A172 (cell line): ENCODE data around the gene FOLR3. TPM values are rescaled to one million over a fixed set of nuclear protein-coding genes. Genes with fewer than 3 reads are reported as not detected.
"Not testable (repeated sequence)": the region's sequence is repeated elsewhere in the genome, so short reads cannot be mapped to it uniquely, and the experiment has no call there.

Source experiments
- DNase-seq: peaks from one replicate; pipeline ENCODE4 v3.0.0-alpha.2; 2015; ENCODE audit warnings: low spot score
- total RNA-seq: library from RNA; depleted of rRNA; stranded (reverse); fragments of >200 nt; shearing (Covaris generic); gene quantifications from 2 replicates; pipeline ENCODE4 v1.2.3, GENCODE V29; 2014

Gene FOLR3
- total RNA-seq, 1 experiment from 2014 or later: not detected

DNA sequence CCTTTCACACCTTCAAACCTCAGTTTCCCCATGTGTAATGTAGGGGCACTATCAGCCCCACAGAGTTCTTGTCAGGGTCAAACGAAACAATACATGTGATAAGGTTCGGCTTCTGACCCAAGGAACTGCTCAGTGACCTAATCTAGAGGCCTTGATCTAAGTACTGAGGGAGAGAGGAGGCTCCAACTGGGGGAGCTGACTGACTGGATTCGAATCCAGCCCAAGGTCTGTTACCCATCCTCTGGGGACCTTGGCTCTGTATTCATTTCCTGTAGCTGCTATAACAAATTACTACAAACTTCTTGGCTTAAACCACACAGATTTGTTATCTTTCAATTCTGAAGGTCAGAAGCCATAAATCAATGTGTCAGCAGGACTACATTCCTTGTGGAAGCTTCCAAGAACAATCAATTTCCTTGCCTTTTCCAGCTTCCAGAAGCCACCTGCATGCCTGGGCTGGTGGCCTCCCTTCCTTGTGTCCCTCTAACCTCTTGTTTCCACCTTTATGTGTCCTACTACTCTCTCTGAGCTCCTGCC, 12.3 kb upstream of the FOLR3 start:
- no peak for DNase-seq

DNA sequence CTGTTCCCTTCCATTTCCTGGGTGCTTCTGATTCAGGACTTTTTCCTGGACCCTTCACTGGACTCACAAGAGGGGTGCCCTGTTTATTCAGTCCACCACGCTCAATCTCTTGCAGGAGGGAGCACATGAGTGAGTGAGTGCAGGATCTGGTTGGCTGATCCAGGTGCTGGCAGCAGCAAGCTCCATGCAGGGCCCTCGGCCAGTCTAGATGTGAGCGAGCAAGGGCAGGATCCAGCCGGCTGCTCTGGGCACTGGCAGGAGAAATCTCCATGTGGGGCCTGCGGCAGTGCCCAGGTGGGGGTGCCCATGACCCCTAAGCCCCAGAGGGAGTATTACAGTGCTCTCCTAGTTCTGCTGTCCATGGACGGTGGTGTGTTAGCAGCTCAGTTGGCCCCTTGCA, 11.5 kb upstream of the FOLR3 start:
- no peak for DNase-seq

DNA sequence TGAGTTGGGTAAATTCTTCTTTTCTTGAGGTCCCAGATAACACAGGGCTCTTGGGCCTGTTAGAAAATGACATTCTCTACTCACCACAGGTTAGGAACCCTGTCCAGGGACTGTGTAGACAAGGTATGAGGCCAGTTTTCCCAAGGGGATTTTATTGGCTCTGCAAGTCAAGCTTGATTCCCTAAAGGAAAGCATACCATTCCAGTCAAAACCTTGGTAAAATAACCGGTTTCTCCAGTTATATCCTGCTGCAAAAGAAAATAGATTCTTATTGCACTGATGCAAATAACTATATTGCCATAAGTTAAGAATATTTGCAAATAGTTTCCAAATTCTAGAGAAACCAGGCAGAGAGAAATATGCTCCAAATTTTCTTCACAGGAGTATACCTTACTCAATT, 9.6 kb upstream of the FOLR3 start:
- no peak for DNase-seq

GRCh38 chr11:72127923-72128322, 7.6 kb upstream of the FOLR3 start:
- no peak for DNase-seq

DNA sequence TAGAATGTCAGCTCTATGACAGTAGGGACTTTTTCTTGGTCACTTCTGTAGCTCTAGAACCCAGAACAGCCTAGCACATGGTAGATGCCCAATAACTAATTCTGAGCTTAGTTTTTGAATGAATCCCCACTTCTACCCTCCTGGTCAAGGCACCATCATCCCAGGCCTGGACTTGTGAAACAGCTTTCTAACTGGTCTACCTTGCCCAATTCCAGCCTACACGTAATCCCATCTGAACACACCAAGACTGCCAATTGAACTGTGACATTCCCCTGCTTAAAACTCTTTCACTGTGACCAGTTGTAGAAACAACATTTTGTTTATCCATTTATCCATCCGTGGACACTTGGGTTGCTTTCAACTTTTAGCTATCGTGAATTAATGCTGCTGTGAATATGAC, 6.1 kb upstream of the FOLR3 start:
- no peak for DNase-seq

GRCh38 chr11:72132646-72133045, 2.9 kb upstream of the FOLR3 start:
- no peak for DNase-seq

DNA sequence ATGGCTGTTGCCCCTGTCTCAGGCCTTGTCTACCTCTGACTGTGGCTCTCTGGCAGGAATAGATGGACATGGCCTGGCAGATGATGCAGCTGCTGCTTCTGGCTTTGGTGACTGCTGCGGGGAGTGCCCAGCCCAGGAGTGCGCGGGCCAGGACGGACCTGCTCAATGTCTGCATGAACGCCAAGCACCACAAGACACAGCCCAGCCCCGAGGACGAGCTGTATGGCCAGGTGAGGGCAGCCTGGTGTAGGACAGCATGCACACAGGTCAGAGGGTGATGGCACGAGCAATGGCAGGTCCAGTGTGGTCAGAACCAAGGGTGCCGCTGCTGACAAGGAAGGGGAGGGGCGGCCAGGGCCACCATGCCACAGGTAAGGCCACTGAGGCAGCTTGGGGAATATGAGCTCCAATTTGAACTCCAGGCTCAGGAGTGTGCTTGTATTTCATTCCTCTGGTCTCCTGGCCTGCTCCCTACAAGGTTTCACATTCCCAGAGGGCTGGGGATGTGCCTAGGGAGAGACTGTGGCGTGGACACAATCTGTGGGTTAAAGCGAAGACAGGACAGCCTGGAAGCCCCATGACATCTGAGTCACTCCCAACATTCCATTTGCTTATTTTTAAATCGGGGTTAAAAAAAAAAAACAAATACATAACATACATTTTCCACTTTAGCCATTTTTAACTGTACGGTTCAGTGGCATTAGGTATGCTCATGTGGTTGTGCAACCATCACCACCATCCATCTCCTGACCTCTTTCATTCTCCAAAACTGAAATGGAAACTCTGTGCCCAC, 562 bp downstream of the FOLR3 start:
- no peak for DNase-seq

GRCh38 chr11:72136684-72137262, 1.2 kb downstream of the FOLR3 start:
- no peak for DNase-seq

DNA sequence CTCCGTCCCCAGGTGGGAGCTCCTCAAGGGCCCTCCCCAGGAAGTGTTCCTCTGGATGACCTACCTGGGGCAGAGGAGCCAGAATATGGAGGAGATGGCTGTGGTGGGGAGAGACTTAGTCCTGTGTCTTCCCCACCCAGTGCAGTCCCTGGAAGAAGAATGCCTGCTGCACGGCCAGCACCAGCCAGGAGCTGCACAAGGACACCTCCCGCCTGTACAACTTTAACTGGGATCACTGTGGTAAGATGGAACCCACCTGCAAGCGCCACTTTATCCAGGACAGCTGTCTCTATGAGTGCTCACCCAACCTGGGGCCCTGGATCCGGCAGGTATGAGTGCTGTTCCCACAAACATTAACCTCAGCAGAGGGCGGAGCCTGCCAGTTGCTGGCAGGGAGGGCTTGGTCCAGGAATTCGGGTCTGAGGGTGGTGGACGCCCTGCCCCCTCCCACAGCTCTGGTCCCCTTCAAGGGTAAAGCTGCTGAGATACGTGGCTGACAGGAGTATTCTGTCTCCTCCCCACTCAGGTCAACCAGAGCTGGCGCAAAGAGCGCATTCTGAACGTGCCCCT, 3.4 kb downstream of the FOLR3 start:
- no peak for DNase-seq

GRCh38 chr11:72139500-72139899, 4.0 kb downstream of the FOLR3 start:
- no peak for DNase-seq

DNA sequence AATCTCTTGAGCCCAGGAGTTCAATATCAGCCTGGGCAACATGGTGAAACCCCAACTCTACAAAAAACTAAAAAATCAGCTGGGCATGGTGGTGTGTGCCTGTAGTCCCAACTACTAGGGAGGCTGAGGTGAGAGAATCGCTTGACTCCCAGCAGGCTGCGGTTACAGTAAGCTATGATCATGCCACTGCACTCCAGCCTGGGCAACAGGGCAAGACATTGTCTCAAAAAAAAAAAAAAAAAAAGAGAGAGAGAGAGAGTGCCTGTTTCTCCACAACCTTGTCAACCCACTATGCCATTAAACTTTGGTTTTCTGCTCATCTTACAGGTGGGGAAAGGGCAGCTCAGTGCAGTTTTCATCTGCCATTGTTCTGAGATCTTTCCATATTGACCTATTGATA, 5.1 kb downstream of the FOLR3 start:
- DNase-seq: no peak

- DNase-seq: peak; percentile 81
These were observed 5.5 kb downstream of the FOLR3 start for GRCh38 chr11:72141066-72141465.

- not testable (repeated sequence) for DNase-seq
These were observed 6.6 kb downstream of the FOLR3 start for GRCh38 chr11:72142086-72142485.

DNA sequence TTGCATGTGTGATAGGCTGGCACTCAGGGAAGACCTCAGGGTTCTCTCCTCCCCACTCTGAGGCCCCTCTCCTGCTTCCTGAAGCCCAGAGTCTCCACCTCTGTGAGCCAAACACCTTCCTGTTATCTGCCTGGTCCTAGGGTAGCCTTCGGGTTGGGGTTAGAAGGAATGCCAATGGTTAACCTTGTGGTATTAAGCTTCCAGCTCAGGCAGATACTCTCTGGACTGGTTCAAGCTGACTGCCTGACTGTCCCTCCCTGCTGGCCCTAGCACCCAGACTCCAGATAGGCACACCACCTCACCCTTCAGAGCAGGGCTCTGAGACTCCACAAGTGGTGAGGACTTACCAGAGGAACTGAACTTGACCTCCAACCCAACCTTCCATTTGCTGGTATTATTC, 7.0 kb downstream of the FOLR3 start:
- DNase-seq: not testable (repeated sequence)

GRCh38 chr11:72144807-72145565, 9.5 kb downstream of the FOLR3 start:
- DNase-seq: no peak

DNA sequence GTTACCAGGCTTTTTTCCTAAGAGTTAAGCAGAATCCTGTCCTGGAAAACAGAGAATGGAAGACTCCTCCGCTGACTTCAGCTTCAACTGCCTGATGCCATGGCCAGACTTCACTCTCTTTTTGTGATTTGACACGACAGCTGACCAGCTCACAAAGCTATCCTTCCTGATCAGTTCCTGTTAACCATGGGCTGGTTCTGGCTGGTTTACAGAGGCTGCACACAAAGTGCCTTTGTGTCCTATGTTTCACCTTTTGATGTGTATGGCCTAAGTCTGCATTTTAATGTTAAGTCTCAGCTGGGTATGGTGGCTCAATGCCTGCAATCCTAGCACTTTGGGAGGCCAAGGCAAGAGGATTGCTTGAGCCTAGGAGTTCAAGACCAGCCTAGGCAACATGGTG, 11.1 kb downstream of the FOLR3 start:
- DNase-seq: no peak

GRCh38 chr11:72150882-72151281, 15.4 kb downstream of the FOLR3 start:
- DNase-seq: no peak

DNA sequence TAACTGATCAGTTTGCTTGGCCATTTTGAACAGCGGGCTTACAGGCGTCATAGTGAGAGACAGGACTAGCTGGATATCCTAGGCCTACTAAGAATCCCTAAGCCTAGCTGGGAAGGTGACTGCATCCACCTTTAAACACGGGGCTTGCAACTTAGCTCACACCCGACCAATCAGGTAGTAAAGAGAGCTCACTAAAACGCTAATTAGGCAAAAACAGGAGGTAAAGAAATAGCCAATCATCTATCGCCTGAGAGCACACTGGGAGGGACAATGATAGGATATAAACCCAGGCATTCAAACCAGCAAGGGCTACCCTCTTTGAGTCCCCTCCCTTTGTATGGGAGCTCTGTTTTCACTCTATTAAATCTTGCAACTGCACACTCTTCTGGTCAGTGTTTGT, 18.3 kb downstream of the FOLR3 start:
- DNase-seq: not testable (repeated sequence)

DNA sequence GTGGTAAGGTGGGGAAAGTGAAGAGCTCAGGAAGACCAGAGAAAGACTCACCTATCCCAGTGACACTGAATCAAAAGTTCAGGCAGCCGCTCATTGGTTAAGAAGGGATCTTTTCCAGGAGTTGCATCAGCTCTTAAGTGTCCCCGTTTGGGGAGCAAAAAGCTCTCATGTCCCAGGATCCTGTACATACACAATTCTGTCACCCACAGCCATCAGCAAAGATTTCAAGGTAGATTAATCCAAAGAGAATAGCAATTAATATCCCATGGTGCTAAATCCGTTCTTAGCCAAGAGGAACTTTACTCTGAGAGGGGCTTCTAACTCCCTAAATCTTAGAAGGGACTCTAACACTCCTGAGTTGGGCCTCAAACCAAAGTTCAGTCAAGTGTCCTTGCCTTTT, 19.3 kb downstream of the FOLR3 start:
- DNase-seq: no peak

DNA sequence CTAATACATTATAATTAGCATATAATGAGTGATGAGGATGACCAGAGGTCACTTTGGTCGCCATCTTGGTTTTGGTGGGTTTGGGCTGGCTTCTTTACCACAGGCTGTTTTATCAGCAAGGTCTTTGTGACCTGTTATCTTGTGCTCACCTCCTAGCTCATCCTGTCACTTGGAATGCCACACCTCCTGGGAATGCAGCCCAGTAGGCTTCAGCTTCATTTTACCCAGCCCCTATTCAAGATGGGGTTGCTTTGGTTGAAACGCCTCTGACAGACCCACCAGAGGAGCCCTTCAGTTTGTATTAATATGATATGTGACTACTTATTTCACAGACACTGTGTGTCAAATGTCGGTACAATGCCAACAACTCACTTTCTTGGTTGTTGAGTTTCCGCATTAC, 20.2 kb downstream of the FOLR3 start:
- DNase-seq: no peak

DNA sequence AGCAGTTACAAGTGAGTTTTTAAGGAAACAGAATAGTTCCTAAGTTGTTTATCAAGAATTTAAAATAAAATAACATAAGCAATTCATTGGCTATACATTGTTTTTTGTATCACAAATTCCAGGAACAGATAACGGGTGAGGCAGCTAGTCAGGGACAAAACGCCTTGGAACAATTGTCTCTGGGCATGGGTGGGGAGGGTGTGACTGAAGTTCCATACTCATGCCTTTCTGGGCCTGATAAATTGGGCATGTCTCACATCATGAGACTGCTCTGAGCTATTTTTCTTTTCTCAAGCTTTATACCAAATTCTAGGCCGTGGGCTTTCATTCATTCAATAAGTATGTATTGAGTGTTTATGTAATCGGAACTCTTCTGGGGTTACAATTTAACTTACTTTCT, 21.6 kb downstream of the FOLR3 start:
- DNase-seq: no peak

GRCh38 chr11:72160319-72160718, 24.8 kb downstream of the FOLR3 start:
- no peak for DNase-seq
